Motor neuron (in vitro differentiated cells): ENCODE results near the gene TMC3. TPM values are rescaled to one million over a fixed set of nuclear protein-coding genes. Genes with fewer than 3 reads are reported as not detected.
A peak's percentile ranks its signal among the peaks of the same experiment; 100 is the strongest.

ENCODE experiments used
- ATAC-seq, 8 experiments: fragments of 200-7000 bp; cut with Tn5 transposase; replicated peaks in 6 of 8; 2 replicates each; pipeline ENCODE4 v1.8.0; 2021; ENCODE audit warnings: mild to moderate bottlenecking in 8 of 8, moderate library complexity in 8 of 8
- H3K27ac ChIP-seq, 2 donors: fragments of 250-450 bp; sonication (Bioruptor Pico); 2 replicates each; pipeline ENCODE4 v1.9.0; 2021; ENCODE audit warnings: antibody characterized with exemption in 2 of 2, mild to moderate bottlenecking in 2 of 2, moderate library complexity in 1 of 2
- H3K4me1 ChIP-seq, 2 donors: fragments of 250-450 bp; sonication (Bioruptor Pico); replicated peaks in 1 of 2; 2 replicates each; pipeline ENCODE4 v1.6.1; 2021; ENCODE audit warnings: antibody characterized with exemption in 2 of 2, mild to moderate bottlenecking in 2 of 2, moderate library complexity in 1 of 2
- H3K4me3 ChIP-seq, 5 donors: fragments of 250-450 bp; sonication (Bioruptor Pico); 2 replicates each; pipeline ENCODE4 v1.9.0; 2021; ENCODE audit warnings: antibody characterized with exemption in 5 of 5, mild to moderate bottlenecking in 5 of 5, moderate library complexity in 4 of 5
- WGBS, 10 experiments: fragments of 450-650 bp; shearing (Covaris generic); methylation state at CpG; one replicate each; pipeline ENCODE4 v1.0.0; 2022; 5-methylcytosine and 5-hydroxymethylcytosine counted together
- in situ Hi-C, 9 experiments: fragments of 400-800 bp; cut with MboI; loops; one replicate each; pipeline ENCODE4 v1.15.0; 2021; ENCODE audit warnings: low sequenced_read_pairs in 9 of 9, low pct_unique_long_range_greater_than_20kb in 2 of 9; ENCODE audit not compliant: unreplicated experiment in 9 of 9
- total RNA-seq, 8 experiments: library from RNA; unstranded; fragments of 300-600 nt; gene quantifications; 2 replicates each; pipeline versions ENCODE4 v1.2.3 to v1.2.4, GENCODE V29; 2022

TMC3 gene
- total RNA-seq, 8 experiments from 2014 or later, result 0.05 to 0.43 (median 0.13) TPM; not detected in 1

DNA sequence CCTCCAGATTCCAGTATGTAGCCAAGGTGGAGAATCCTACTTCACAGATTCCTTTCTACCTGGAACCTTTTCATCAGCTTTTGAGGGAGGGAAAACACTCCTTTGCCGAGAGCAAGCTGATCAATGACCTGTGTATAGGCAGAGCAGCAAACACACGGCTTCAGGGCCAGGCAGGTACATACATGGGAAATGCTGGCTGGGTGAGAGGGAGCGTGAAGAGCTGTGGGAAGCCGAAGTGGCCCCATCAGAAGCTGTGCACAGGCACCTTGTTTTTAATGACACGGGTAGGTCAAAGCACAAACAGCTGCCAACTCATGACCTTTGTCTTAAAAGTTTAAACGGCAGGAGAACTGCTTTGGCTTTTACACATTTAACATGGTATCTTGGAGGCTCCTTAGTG is 75.4 kb downstream of the TMC3 start:
- Histone ChIP-seq H3K4me1 (peaks cover 21 to 24% of the 10 kb centered on the region in 2 donors), H3K4me3 (no peak overlapping the region), H3K27ac (no peak overlapping the region)
- WGBS, 10 experiments, result 75 to 87% (median 80%) methylated on average over 2 to 4 of the region's 6 CpGs; no CpG with 5 or more reads in 5 of the 10 experiments
- no peak for ATAC-seq
- in situ Hi-C loops, result loop anchor here in 1 of 9 experiments (25.0 kb wide), 1 partner anchor 89 kb away; no protein-coding TSS in a partner anchor

DNA sequence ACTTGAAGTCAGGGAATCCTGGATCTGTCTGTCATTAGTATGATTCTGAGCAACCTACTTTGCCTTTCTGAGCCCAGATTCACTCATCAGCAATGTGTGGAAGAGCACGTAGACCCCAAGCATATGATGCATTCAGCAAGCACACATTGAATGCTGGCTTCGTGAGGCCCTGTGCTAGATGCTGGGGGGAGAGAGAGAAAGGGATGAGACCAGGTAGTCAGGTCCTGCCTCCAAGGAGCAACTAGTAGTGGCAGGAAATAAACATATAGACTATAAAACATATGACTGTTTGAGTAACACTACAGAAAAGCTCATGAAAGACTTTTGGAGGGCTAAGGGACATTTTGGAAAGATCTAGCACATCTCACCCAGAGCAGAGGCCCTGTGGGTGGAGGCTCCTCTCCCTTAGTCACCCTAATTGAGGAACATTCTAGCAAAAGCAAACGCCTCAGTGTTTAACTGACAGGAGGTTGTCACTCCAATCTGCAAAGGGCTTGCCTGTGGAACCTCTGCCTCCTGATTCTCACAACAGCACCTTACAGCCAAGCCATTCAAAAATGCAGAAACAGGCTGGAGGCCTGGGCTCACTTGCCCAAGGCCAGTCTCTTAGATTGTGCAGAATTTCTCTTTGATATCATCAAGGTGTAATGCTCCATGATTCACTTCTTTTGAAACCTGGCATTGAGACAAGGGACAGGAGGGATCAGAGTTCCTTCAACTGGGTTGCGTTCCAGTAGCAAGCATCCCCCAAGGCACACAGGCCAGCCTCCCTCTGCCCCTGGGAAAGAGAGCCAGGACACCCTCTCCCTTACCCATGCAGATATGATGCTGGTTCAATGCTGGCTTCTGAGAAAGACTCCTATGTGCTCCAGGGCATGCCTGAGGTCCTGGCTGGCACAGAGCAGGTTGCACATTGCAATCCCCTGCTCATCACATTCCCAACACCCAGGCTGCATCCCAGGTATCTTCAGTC is 76.1 kb downstream of the TMC3 start:
- Histone ChIP-seq H3K27ac (no peak overlapping the region), H3K4me3 (no peak overlapping the region), H3K4me1 (peaks cover 16 to 18% of the 10 kb centered on the region in 2 donors)
- 18 to 100% (median 80%) methylated on average over 1 to 2 of the region's 4 CpGs; no CpG with 5 or more reads in 3 of the 10 experiments for WGBS, 10 experiments
- no peak for ATAC-seq
- in situ Hi-C loops, result loop anchor here in 1 of 9 experiments (25.0 kb wide), 1 partner anchor 89 kb away; no protein-coding TSS in a partner anchor

GRCh38 chr15:81297147-81297572 is 76.9 kb downstream of the TMC3 start:
- Histone ChIP-seq H3K4me1 (peaks cover 16 to 18% of the 10 kb centered on the region in 2 donors), H3K27ac (no peak overlapping the region), H3K4me3 (no peak overlapping the region)
- peak in 1 of 8 experiments; percentile 53 for ATAC-seq
- 8 to 80% methylated on average over 1 to 2 of the region's 3 CpGs; no CpG with 5 or more reads in 8 of the 10 experiments for WGBS, 10 experiments
- in situ Hi-C loops, result loop anchor here in 1 of 9 experiments (25.0 kb wide), 1 partner anchor 90 kb away; no protein-coding TSS in a partner anchor

DNA sequence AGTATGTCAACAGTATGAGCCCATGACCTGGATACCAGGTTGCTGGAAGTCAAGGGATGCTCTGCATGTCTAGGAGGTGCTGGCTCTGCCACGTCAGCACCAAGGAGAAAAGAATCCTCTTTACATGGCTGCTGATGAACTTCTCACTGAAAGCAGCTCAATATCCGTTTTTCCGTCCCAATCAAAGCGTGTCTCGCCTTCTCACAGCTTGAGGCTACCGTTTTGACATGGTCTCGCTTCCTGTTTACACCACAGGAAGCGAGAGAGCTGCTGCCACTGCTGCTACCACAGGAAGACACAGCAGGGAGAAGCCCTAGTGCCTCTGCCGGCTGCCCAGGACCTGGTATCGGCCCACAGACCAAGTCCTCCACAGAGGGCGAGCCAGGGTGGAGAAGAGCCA is 77.3 kb downstream of the TMC3 start:
- in situ Hi-C loops, result loop anchor here in 1 of 9 experiments (25.0 kb wide), 1 partner anchor 91 kb away; no protein-coding TSS in a partner anchor
- WGBS, 10 experiments, result 20 to 84% (median 79%) methylated on average over 1 to 8 of the region's 11 CpGs; no CpG with 5 or more reads in 2 of the 10 experiments
- H3K4me3 ChIP-seq, result no peak overlapping the region
- no peak for ATAC-seq
- H3K27ac ChIP-seq, result no peak overlapping the region
- H3K4me1 ChIP-seq, result peaks cover 16 to 18% of the 10 kb centered on the region in 2 donors

DNA sequence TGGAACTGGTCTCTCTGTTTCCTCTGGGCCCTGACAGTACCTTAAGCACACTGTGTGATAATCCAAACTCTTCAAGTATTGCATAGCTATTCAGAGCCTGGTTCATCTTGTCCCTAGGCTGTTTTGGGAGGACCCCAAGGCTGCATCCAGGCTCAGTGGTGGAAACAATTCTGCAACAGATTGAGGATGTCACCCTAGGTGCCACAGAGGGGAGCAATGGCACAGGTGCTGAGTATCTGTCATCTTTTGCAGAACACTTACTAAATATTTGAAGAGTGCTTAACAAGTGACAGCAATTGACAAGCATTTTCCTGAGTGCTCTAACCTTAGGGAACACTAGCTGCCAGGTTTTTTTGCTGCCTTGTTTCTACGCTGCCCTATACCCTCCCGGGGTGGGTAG is 77.8 kb downstream of the TMC3 start:
- Histone ChIP-seq H3K4me1 (peaks cover 16 to 18% of the 10 kb centered on the region in 2 donors), H3K27ac (no peak overlapping the region), H3K4me3 (no peak overlapping the region)
- no peak for ATAC-seq
- WGBS, 10 experiments, result 67 to 100% (median 80%) methylated on average over 1 to 2 of the region's 2 CpGs; no CpG with 5 or more reads in 3 of the 10 experiments
- in situ Hi-C loops, result loop anchor here in 1 of 9 experiments (25.0 kb wide), 1 partner anchor 91 kb away; no protein-coding TSS in a partner anchor

DNA sequence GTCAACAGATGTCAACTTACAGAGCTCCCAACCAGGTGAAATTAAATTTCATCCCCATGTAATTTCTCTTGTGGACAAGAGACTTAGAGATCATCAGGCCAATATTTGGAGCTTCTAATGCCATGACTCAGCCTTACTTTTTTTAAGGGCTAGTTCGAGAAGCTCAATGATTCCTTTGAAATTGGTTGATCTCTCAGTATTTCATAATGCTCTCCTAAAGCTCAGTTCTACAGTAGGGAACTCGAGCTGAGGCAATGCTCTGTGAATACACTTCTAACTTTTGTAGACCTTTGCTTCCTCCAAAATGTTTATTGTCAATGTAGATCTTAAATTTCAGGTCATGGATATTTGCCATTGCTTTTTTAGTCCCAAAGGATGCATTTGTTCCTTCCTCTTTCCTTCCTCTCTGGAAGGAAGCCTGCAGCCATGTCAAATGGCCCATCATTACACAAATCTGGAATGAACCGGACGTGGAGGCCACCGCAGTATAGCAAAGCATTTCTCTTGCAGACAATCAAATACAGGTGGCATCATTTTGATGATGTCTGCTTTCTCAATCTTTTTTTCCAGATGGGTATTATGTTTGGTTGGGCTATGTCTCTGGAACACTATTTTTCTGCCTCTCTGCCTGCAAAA is 78.4 kb downstream of the TMC3 start:
- 0 to 82% (median 51%) methylated on average over 2 to 5 of the region's 5 CpGs; no CpG with 5 or more reads in 3 of the 10 experiments for WGBS, 10 experiments
- no peak for ATAC-seq
- Histone ChIP-seq H3K4me3 (no peak overlapping the region), H3K27ac (no peak overlapping the region), H3K4me1 (peaks cover 16 to 18% of the 10 kb centered on the region in 2 donors)
- in situ Hi-C loops, result loop anchor here in 1 of 9 experiments (25.0 kb wide), 1 partner anchor 92 kb away; no protein-coding TSS in a partner anchor

DNA sequence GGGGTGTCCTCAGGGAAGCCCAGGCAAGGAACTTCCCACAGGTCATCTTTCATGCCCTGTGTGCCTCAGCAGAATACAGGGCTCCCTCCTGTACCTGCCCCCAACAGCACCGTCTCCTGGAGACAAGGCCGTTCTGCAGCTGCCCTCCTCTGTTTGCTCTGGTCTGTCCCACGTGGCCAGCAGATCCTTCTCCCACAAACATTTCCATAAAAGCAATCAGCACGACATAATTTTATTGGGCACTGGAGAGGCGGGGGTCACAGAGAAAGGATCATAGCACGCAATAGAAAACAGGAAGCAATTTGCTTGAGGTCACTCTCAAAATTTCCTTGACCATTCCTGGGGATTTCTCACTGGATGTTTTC is 79.5 kb downstream of the TMC3 start:
- 51 to 100% (median 75%) methylated on average over 1 to 5 of the region's 6 CpGs; no CpG with 5 or more reads in 3 of the 10 experiments for WGBS, 10 experiments
- peak in 6 of 8 experiments; percentile 45 to 92 (median 74) for ATAC-seq
- H3K4me1 ChIP-seq, result peaks cover 16 to 18% of the 10 kb centered on the region in 2 donors
- no peak overlapping the region for H3K27ac ChIP-seq
- in situ Hi-C loops, result loop anchor here in 1 of 9 experiments (25.0 kb wide), 1 partner anchor 93 kb away; no protein-coding TSS in a partner anchor
- no peak overlapping the region for H3K4me3 ChIP-seq

DNA sequence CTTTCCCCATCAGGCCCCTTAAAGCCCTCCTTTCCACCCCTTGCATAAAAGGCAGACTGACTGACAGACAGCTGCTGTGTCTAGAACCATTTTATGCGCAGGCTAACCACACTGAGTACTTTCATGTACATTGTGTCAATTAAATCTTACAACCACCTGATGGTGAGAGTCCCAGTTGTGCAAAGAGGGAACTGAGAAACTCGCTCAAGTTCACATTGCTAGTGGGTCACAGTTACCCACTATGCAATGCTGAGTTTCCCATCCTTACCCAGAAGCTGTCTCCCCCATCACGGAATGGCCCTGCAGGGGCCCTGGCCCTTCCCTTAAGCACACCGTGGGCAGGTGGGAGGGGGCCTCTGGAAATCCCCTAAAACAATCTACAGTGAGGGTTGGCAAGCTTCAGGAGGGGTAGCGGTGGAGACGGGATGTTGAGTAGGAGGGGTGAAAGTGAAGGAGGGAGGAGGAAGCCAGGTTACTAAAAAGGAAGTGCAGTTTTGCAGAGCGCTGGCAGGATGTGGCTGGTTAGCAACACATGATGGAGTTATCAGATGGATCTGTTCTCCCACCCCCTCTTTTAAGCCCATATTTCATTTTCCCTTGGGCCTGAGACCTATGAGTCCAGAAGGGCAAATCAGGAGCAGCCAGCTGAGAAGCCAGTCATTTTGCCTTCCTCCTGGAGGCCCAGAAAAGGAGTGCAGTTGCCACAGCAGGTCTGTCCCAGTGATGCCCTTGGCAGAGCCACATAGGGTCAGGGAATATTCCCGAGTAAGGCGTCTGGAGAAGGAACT is 80.1 kb downstream of the TMC3 start:
- in situ Hi-C loops, result loop anchor here in 1 of 9 experiments (25.0 kb wide), 1 partner anchor 93 kb away; no protein-coding TSS in a partner anchor
- ATAC-seq, result peak in 5 of 8 experiments; percentile 16 to 66 (median 57)
- Histone ChIP-seq H3K4me3 (no peak overlapping the region), H3K27ac (no peak overlapping the region), H3K4me1 (peaks cover 16 to 18% of the 10 kb centered on the region in 2 donors)
- 56 to 100% (median 81%) methylated on average over 1 to 5 of the region's 9 CpGs; no CpG with 5 or more reads in 2 of the 10 experiments for WGBS, 10 experiments

DNA sequence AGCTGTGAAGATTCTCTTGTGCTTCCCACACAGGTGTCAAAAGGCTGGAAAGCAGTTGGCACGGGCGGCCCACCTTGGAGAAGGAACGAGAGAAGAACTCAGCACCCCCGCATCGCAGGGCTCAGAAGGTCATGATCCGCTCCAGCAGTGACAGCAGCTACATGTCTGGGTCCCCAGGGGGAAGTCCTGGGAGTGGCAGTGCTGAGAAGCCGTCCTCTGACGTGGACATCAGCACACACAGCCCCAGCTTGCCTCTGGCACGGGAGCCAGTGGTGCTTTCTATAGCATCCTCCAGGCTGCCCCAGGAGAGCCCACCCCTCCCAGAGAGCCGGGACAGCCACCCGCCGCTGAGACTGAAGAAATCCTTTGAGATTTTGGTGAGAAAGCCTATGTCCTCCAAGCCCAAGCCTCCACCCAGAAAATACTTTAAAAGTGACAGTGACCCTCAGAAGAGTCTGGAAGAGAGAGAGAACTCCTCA is 81.5 kb downstream of the TMC3 start:
- in situ Hi-C loops, result loop anchor here in 1 of 9 experiments (25.0 kb wide), 1 partner anchor 95 kb away; no protein-coding TSS in a partner anchor
- no peak overlapping the region for H3K27ac ChIP-seq
- H3K4me3 ChIP-seq, result no peak overlapping the region
- WGBS, 10 experiments, result 20 to 100% (median 80%) methylated on average over 1 to 4 of the region's 12 CpGs; no CpG with 5 or more reads in 3 of the 10 experiments
- no peak for ATAC-seq
- peaks cover 16 to 18% of the 10 kb centered on the region in 2 donors for H3K4me1 ChIP-seq

DNA sequence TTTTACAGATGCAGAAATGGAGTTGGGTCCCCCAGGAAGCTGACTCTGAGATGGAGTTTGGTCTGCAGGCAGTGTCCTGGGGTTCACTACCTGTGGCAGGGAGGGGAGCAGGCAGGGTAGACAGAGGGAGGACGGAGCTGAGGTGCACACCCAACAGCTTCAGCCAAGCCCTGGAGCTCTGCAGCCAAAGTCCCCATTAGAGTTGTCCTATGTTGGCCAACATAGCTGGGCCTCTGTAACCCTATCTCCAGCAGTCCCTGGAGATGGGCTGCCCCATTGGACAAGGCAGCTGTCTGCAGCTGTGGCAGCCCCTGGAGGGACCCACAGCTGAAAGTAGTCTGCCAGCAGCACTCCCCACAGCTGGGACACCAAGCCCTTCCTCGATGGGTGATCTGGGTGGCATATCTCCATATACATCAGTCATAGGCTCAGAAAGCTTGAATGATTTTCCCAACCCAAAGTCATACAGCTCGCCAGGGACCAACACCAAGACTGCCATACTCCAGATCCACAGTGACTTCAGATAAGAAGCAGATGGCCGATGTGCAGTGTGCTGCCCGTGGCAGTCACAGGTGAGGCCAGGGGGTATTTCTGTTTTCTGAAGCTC is 82.0 kb downstream of the TMC3 start:
- ATAC-seq, result no peak
- Histone ChIP-seq H3K4me3 (no peak overlapping the region), H3K4me1 (peaks cover 16 to 18% of the 10 kb centered on the region in 2 donors), H3K27ac (no peak overlapping the region)
- in situ Hi-C loops, result loop anchor here in 1 of 9 experiments (25.0 kb wide), 1 partner anchor 95 kb away; no protein-coding TSS in a partner anchor
- 20 to 100% (median 60%) methylated on average over 1 to 2 of the region's 5 CpGs; no CpG with 5 or more reads in 5 of the 10 experiments for WGBS, 10 experiments

GRCh38 chr15:81289910-81290309 is 84.1 kb downstream of the TMC3 start:
- Histone ChIP-seq H3K4me3 (no peak overlapping the region), H3K27ac (no peak overlapping the region), H3K4me1 (peaks cover 12 to 13% of the 10 kb centered on the region in 2 donors)
- in situ Hi-C loops, result loop anchor here in 2 of 9 experiments (10.0 to 25.0 kb wide), 2 partner anchors 97 to 105 kb away; no protein-coding TSS in a partner anchor
- ATAC-seq, result no peak
- 54 to 98% (median 83%) methylated on average over 1 to 4 of the region's 4 CpGs; no CpG with 5 or more reads in 2 of the 10 experiments for WGBS, 10 experiments
